Endometrium (tissue), 2 donors: ENCODE data around the gene FGL2.
"Not testable (repeated sequence)": the region's sequence is repeated elsewhere in the genome, so short reads cannot be mapped to it uniquely, and the experiment has no call there.

ENCODE experiments used
- FAIRE-seq: peaks from 2 replicates; lab custom pipeline; 2012; peaks lifted over from hg19 to GRCh38; lab: Jason Lieb, UNC
- donor health status: control.
- donor health status: control.

FGL2 gene

DNA sequence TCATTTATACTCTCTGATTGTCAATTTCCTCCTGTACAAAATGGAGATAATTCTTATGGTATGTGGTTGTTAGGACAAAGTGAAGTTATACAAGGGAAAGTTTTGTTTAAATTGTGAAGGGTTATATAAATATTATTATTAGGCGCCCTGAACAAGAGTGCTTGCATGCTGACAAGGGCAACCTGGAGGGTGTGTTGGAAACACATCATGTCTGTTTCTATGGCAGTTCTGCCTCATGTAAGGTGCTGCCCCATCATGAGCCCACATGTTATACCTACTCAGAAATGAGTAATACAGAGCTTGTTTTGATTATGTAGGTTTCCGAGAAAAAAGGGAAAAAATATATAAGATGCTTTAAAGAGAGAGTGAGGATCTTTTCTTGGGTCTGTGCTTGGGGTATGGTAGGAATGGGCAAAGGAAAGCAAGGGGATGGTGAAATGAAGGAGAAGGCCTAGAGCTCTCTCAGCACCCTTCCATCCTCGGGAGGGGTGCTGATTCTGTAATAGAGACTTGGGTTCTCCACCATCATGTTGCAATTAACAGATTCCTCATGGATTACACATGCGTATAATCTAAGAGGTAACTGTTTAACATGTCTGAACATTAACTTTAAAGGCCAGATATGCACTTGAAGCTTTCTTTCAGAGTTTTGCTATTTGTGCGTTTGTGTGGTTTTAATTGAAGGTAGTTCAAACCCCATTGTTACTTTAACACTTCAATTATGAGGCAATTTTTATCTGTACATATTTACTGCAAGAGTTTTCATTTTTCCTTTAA is 43.8 kb downstream of the FGL2 start:
- FAIRE-seq = not testable (repeated sequence)

DNA sequence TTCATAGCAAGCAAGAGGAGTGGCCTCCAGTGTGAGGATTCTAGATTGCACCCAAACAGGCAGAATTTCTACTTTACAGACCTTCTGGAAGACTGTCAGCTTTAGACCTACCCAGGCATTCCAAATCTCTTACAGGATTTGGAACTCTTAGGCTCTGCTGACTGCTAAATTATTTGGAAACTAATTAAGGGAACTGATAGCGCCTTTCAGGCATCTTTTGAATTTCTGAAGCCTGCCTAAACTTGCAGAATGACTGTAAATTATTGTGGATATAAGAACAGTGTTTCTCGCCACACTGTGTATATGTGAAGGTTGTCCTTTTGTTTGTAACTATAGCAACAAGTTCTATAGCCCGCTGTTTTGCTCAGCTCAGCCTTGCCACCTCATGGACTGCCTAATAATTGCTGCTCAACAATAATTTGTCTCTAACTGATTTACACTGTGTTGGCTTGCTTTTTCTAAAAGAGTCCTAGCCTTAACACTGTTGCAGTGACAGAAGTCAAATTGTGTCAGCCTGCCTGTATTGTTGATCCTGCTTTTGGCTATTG is 44.6 kb downstream of the FGL2 start:
- not testable (repeated sequence) for FAIRE-seq

DNA sequence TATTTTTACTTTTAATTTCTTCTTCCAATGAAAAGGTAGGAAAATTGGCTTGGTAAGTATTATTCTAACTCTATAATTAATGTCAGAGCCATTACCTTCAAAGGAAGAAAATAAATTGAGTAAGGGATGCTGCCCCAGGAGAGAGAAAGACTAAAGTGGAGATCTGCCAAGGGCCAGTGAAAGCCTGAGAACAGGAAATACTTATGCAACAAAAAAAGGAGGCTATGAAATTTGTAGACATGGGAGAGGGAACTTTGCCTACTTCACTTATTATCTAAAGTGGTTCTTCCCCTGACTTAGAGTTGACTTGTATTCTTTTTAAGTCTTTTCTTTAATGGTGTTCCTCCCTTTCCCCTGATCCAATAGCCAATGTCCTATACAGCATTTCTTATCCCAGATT is 47.4 kb downstream of the FGL2 start:
- FAIRE-seq = not testable (repeated sequence)
